SK-N-SH (cell line): ENCODE measurements around the gene DPYSL4. TPM values are rescaled to one million over a fixed set of nuclear protein-coding genes. Genes with fewer than 3 reads are reported as not detected.

Source experiments
- CTCF ChIA-PET: fragments of 300-600, 350-600 bp; formaldehyde crosslinking; extraction: SDS; loops from one replicate; lab custom pipeline; 2021; lab: Yijun Ruan, JAX
- POLR2A ChIA-PET: fragments of 350-600 bp; sonication (Branson Sonifier 250); formaldehyde crosslinking; extraction: SDS; loops from one replicate; lab custom pipeline; 2020; ENCODE audit warnings: antibody characterized with exemption, inconsistent platforms; lab: Yijun Ruan, JAX
- DNase-seq: peaks from one replicate; pipeline ENCODE4 v3.0.0; 2012
- H2AFZ ChIP-seq: fragments of 200-600 bp; sonication (generic); 2 replicates; pipeline ENCODE4 v1.8.1; 2016; ENCODE audit warnings: antibody characterized with exemption, mild to moderate bottlenecking, low read depth
- H3F3A ChIP-seq: fragments of 200-600 bp; sonication (generic); replicated peaks from 2 replicates; pipeline ENCODE3; 2016; ENCODE audit warnings: antibody characterized with exemption, mild to moderate bottlenecking; ENCODE audit not compliant: insufficient read depth
- H3K27ac ChIP-seq, 2 experiments: fragments of 200-500 bp in 1 of 2; fragments of 200-600 bp in 1 of 2; sonication (Bioruptor generic) in 1 of 2; sonication (generic), shearing (Covaris generic) in 1 of 2; 2 replicates each; pipeline versions ENCODE4 v1.5.1 to v1.6.1; 2014 to 2016; ENCODE audit warnings: low read depth in 2 of 2, inconsistent platforms in 1 of 2, low read length in 1 of 2, mild to moderate bottlenecking in 1 of 2, mixed read lengths in 1 of 2
- H3K27me3 ChIP-seq: fragments of 200-600 bp; sonication (generic), shearing (Covaris generic); 2 replicates; pipeline ENCODE4 v1.6.1; 2016; ENCODE audit warnings: mixed run types; ENCODE audit not compliant: insufficient read depth
- H3K36me3 ChIP-seq, 2 experiments: fragments of 200-500 bp in 1 of 2; fragments of 200-600 bp in 1 of 2; sonication (Bioruptor generic) in 1 of 2; sonication (generic) in 1 of 2; replicated peaks in 1 of 2; 2 replicates each; pipeline versions ENCODE3 to v1.5.1; 2014 to 2016; ENCODE audit warnings: low read length in 1 of 2, mild to moderate bottlenecking in 1 of 2; ENCODE audit not compliant: insufficient read depth in 2 of 2, control insufficient read depth in 1 of 2
- H3K4me1 ChIP-seq, 2 experiments: fragments of 200-500 bp in 1 of 2; fragments of 200-600 bp in 1 of 2; sonication (Bioruptor generic) in 1 of 2; sonication (generic), shearing (Covaris generic) in 1 of 2; 2 replicates each; pipeline versions ENCODE4 v1.5.1 to v1.6.1; 2014 to 2016; ENCODE audit warnings: low read depth in 1 of 2, low read length in 1 of 2, mixed run types in 1 of 2; ENCODE audit not compliant: insufficient read depth in 2 of 2, control insufficient read depth in 1 of 2
- H3K4me2 ChIP-seq: fragments of 200-600 bp; sonication (generic), shearing (Covaris generic); 2 replicates; pipeline ENCODE4 v1.6.1; 2017; ENCODE audit warnings: mixed run types
- H3K4me3 ChIP-seq, 2 experiments: fragments of 200-500 bp in 1 of 2; fragments of 200-600 bp in 1 of 2; sonication (Bioruptor generic) in 1 of 2; sonication (generic), shearing (Covaris generic) in 1 of 2; 2 replicates each; pipeline versions ENCODE4 v1.5.1 to v1.8.1; 2014 to 2016; ENCODE audit warnings: low read depth in 2 of 2, inconsistent platforms in 1 of 2, low read length in 1 of 2, mild to moderate bottlenecking in 1 of 2, mixed read lengths in 1 of 2, moderate library complexity in 1 of 2
- H3K79me2 ChIP-seq: fragments of 200-600 bp; sonication (generic); 2 replicates; pipeline ENCODE4 v1.8.1; 2017; ENCODE audit warnings: mild to moderate bottlenecking; ENCODE audit not compliant: insufficient read depth
- H3K9ac ChIP-seq: fragments of 200-600 bp; sonication (generic); 2 replicates; pipeline ENCODE4 v1.6.1; 2017; ENCODE audit warnings: mixed run types
- H3K9me2 ChIP-seq: fragments of 200-600 bp; sonication (generic); 2 replicates; pipeline ENCODE4 v1.6.1; 2017; ENCODE audit warnings: mixed run types
- H3K9me3 ChIP-seq: fragments of 200-600 bp; sonication (generic); 2 replicates; pipeline ENCODE4 v1.6.1; 2017; ENCODE audit warnings: mixed run types, mild to moderate bottlenecking, moderate library complexity
- H4K20me1 ChIP-seq: fragments of 200-600 bp; sonication (generic); 2 replicates; pipeline ENCODE4 v1.6.1; 2017; ENCODE audit warnings: mild to moderate bottlenecking, mixed run types; ENCODE audit not compliant: insufficient read depth
- EZH2phosphoT487 ChIP-seq: fragments of 200-600 bp; sonication (generic); IDR thresholded peaks from 2 replicates; pipeline ENCODE4 v1.6.1; 2017; ENCODE audit warnings: low read depth, mixed run types, mild to moderate bottlenecking, antibody characterized with exemption, moderate library complexity, borderline replicate concordance
- FOXJ3 ChIP-seq: sonication (generic); formaldehyde crosslinking; IDR thresholded peaks from 2 replicates; pipeline ENCODE4 v1.5.1; 2020; ENCODE audit warnings: mild to moderate bottlenecking, missing genetic modification reagents
- IRF3 ChIP-seq: fragments of 150-350 bp; IDR thresholded peaks from 2 replicates; pipeline ENCODE4 v1.6.1; 2016; ENCODE audit warnings: mild to moderate bottlenecking, low read depth, low read length
- MEF2A ChIP-seq: IDR thresholded peaks from 2 replicates; pipeline ENCODE4 v1.4.0; 2012; ENCODE audit warnings: low read depth, borderline replicate concordance
- PBX3 ChIP-seq: IDR thresholded peaks from 2 replicates; pipeline ENCODE4; 2012
- REST ChIP-seq: IDR thresholded peaks from 2 replicates; pipeline ENCODE4 v1.6.1; 2012; ENCODE audit warnings: mild to moderate bottlenecking, low read depth, low read length, moderate library complexity
- RFX5 ChIP-seq: IDR thresholded peaks from 2 replicates; pipeline ENCODE4 v1.6.1; 2012; ENCODE audit warnings: mild to moderate bottlenecking, improper control_type of control experiment, low read length
- SIN3A ChIP-seq: IDR thresholded peaks from 2 replicates; pipeline ENCODE4 v1.6.1; 2012; ENCODE audit warnings: low read depth, mild to moderate bottlenecking, low read length, moderate library complexity, borderline replicate concordance
- SMC3 ChIP-seq: IDR thresholded peaks from 2 replicates; pipeline ENCODE4 v1.6.1; 2012; ENCODE audit warnings: low read depth, low read length, improper control_type of control experiment
- TCF12 ChIP-seq: IDR thresholded peaks from 2 replicates; pipeline ENCODE4 v1.4.0; 2012
- YY1 ChIP-seq: IDR thresholded peaks from 2 replicates; pipeline ENCODE4 v1.4.0; 2012; ENCODE audit warnings: low read depth, mild to moderate bottlenecking
- whole genome bisulfite sequencing: methylation state at CpG from one replicate; pipeline ENCODE4 v1.1.6; 2017; ENCODE audit warnings: low lambda C conversion rate; 5-methylcytosine and 5-hydroxymethylcytosine counted together
- polyA plus RNA-seq, 3 experiments: library from polyadenylated mRNA; depleted of rRNA; stranded (reverse); fragments of >200 nt; gene quantifications; 2 replicates each; pipeline ENCODE4 v1.2.3, GENCODE V29; 2012

DPYSL4 gene
- polyA plus RNA-seq, 1 of the 3 experiments (the other 2 are of a cell fraction): 21.8 TPM

- 94% methylated on average over 10 of the region's 15 CpGs for WGBS
- Histone ChIP-seq H3K79me2 (no peaks in the 10 kb centered on the region), H3K4me2 (no peak overlapping the region), H3K4me3 (no peak overlapping the region), H4K20me1 (no peaks in the 10 kb centered on the region), H3K36me3 (no peaks in the 10 kb centered on the region), H3K27ac (peak overlapping the region in 1 of 2 experiments; percentile 99; a peak in 1 of 4 replicates), H3K9ac (no peak overlapping the region), H2AFZ (no peak overlapping the region), H3K9me3 (no peaks in the 10 kb centered on the region), H3K4me1 (peaks cover 0 to 73% of the 10 kb centered on the region in 2 experiments; a peak in 1 of 4 replicates), H3K27me3 (no peaks in the 10 kb centered on the region), H3F3A (no peaks in the 10 kb centered on the region), H3K9me2 (no peaks in the 10 kb centered on the region)
- CTCF ChIA-PET: no interaction called here
- POLR2A ChIA-PET: interaction anchor here (0.6 kb wide), 1 partner anchor 82 kb away, joined by 3 read pairs; no protein-coding TSS in a partner anchor
- TF ChIP-seq TCF12: no peak
- no peak for TF ChIP-seq SMC3
- no peak for TF ChIP-seq IRF3
- no peak for TF ChIP-seq SIN3A
- TF ChIP-seq FOXJ3: no peak
- no peak for TF ChIP-seq PBX3
- TF ChIP-seq REST: no peak
- TF ChIP-seq MEF2A: no peak
- TF ChIP-seq EZH2phosphoT487: no peak
- no peak for TF ChIP-seq RFX5
- no peak for TF ChIP-seq YY1
- no peak for DNase-seq
Observed at GRCh38 chr10:132241496-132241895, 54.7 kb downstream of the DPYSL4 start.
